NCI-H1436 (cell line): ENCODE measurements around the gene LRCH2.

Source experiments
- DNase-seq: peaks from one replicate; lab custom pipeline; 2025; lab: John Stamatoyannopoulos, UW

Gene LRCH2

DNA sequence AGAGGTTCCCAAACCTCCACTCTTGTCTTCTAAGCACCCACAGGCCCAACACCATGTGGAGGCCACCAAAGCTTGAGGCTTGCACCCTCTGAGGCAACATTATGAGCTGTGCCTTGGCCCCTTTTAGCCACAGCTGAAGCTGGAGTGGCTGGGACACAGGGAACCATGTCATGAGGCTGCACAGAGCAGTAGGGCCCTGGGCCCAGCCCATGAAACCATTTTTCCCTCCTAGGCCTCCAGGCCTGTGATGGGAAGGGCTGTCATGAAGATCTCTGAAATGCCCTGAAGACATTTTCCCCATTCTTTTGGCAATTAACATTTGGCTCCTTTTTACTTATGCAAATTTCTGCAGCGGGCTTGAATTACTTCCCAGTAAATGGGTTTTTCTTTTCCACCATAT is 29.9 kb downstream of the LRCH2 start:
- DNase-seq: no peak

DNA sequence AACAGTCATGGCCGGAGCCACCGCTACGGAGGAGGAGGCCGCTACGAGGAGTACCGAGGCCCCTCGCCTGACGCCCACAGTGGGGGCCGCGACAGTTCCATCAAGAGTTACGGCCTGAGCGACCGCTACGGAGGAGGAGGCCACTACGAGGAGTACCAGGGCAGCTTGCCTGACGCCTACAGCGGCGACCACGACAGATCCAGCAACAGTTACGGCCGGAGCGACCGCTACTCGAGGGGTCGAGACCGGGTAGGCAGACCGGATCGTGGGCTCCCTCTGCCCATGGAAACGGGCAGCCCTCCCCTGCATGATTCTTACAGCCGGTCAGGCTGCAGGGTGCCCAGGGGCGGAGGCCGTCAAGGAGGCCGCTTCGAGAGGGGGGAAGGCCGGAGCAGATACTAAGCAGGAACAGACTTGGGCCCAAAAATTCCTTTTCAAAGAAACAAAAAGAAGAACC is 41.6 kb downstream of the LRCH2 start:
- no peak for DNase-seq

DNA sequence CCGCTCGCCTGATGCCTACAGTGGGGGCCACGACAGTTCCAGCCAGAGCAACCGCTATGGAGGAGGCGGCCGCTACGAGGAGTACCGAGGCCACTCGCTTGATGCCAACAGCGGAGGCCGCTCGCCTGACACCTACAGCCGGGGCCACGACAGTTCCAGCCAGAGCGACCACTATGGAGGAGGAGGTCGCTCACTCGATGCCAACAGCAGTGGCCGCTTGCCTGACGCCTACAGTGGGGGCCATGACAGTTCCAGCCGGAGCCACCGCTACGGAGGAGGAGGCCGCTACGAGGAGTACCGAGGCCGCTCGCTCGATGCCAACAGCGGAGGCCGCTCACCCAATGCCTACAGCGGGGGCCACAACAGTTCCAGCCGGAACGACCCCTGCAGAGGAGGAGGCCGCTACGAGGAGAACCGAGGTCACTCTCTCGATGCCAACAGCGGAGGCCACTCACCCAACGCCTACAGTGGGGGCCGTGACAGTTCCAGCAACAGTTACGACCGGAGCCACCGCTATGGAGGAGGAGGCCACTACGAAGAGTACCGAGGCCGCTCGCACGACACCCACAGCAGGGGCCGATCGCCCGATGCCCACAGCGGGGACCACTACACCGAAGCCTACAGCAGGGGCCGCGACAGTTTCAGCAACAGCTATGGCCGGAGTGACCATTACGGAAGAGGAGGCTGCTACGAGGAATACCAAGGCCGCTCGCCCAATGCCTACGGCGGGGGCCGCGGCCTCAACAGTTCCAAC is 42.2 kb downstream of the LRCH2 start:
- no peak for DNase-seq

DNA sequence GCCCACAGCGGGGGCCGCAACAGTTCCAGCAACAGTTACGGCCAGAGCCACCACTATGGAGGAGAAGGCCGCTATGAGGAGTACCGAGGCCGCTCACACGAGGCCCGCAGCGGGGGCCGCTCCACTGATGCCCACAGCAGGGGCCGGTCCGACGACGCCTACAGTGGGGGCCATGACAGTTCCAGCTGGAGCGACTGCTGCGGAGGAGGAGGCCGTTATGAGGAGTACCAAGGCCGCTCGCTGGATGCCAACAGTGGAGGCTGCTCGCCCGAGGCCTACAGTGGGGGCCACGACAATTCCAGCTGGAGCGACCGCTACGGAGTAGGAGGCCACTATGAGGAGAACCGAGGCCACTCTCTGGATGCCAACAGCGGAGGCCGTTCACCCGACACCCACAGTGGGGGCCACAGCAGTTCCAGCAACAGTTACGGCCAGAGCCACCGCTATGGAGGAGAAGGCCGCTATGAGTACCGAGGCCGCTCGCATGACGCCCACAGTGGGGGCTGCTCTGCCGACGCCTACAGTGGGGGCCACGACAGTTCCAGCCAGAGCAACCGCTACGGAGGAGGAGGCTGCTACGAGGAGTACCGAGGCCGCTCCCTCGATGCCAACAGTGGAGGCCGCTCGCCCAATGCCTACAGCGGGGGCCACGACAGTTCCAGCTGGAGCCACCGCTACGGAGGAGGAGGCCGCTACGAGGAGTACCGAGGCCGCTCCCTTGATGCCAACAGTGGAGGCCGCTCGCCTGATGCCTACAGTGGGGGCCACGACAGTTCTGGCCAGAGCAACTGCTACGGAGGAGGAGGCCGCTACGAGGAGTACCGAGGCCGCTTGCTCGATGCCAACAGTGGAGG is 43.0 kb downstream of the LRCH2 start:
- DNase-seq: no peak

DNA sequence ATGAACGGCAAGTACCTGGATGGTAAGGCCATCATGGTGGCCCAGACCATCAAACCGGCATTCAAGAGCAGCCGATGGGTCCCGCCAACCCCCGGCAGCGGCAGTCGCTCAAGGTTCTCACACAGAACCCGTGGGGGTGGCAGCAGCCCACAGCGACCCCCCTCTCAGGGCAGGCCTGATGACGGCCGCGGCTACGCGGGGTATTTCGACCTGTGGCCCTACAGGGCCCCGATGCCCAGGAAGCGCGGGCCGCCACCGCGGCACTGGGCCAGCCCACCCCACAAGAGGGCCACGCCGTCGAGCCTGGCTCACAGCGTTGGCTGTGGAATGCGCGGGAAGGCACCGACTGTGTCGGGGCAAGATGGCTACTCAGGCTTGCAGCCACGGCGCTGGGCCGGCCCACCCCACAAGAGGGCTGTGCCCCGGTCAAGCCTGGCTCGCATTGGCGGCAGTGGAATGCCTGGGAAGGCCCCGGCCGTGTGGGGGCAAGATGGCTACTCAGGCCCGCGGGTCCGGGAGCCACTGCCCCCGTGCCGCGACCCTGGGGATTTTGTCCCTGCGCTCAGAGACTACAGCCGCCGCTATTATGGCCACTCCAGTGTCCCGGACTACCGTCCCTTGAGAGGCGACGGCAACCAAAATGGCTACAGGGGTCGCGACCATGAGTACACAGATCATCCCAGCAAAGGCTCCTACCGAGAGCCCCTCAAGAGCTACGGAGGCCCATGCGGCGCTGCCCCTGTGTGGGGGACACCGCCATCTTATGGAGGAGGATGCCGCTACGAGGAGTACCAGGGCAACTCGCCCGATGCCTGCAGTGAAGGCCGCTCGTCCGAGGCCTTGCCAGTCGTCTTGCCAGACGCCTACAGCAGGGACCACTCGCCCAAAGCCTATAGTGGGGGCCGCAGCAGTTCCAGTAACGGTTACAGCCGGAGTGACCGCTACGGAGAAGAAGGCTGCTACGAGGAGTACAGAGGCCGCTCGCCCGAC is 44.0 kb downstream of the LRCH2 start:
- DNase-seq: no peak

DNA sequence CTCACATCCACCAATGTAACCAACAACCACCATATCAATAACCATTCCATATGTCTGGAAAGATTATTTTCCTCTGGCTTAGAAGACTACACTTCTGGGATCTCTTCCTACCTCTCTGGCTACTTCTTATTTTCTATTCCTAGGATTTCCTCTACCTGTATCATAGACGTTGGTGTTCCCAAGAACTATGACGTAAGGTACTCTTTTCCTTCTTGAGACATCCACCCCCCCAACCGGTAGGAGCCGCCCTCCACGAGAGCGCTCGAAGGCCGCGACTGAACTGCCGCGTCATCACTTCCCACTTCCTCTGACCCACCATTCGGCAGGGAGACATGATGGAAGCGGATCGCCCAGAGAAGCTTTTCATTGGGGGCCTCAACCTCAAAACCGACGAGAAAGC is 44.8 kb downstream of the LRCH2 start, which contains the start of gene RBMXL3:
TSS of gene RBMXL3 (plus strand) at position 301 of the 400 bp plus-strand sequence. CDS start at position 333, 32 bp downstream.
- DNase-seq: no peak

DNA sequence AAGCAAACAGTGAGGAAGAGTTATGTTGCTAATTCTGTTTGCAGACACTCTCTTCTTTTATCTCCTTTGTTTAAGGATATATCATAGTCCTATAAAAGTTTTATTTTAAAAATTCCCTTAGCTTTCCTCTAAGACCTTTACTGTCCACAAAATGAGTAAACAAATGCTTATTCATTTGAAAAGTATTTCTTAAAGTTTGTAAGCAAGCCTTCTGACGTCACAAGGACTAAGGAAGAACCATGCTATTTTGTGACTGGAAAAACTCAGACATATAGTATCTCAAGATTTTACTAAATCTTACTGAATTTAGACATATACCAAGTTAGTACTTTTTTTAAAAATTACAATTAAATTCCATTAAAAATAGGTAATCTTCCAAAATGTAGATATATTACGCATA is 49.9 kb downstream of the LRCH2 start:
- DNase-seq: no peak

DNA sequence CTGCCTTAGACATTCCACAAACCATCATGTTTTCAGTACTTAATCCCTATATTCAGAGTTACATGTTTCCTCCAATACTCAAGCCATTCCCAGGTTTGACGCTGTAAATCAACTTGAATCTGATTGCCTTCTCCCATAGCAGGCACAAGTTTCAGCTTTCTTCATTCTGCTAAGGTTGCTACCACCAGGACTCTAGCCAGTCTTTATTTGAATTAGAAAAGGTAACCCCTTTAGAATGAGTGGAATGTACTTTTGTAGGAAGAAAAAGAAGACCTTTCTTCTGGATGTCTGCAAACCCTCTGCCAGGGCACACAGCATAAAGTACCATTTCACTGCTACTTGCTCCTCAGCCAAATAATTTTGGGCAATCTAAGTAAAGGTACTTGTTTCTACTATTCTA is 55.4 kb downstream of the LRCH2 start:
- no peak for DNase-seq

DNA sequence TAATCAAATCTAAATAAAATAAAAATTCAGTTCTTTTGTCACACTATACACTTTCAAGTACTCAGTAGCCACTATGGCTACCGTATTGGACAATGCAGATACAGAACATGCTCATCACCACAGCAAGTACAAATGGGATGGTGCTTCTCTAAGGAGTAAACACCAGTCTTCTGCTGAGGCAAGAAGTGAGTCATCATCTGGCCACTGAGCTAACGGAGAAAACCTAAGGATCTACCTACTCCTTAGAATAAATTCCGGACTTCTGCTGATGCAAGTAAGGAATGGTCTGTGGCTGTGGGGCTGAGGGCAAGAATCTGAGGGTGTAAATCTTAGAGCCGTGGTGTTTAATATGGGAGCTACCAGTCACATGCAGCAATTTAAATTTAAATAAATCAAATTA is 56.0 kb downstream of the LRCH2 start:
- DNase-seq: no peak

DNA sequence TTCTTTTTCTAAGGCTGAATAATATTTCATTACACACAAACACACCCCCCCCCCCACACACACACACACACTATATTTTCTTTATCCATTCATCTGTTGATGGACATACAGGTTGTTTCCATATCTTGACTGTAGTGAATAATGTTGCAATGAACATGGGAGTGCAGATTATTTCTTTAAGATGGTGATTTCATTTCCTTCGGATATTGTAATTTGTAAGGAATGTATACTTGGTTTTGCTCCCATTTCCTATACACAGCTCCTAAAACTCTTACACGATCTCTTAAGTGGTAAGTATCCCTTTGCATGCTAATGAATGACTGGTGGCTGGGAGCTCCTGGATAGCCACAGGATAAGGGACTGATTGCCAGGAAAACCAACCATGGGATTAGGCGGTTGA is 59.3 kb downstream of the LRCH2 start:
- DNase-seq: no peak

DNA sequence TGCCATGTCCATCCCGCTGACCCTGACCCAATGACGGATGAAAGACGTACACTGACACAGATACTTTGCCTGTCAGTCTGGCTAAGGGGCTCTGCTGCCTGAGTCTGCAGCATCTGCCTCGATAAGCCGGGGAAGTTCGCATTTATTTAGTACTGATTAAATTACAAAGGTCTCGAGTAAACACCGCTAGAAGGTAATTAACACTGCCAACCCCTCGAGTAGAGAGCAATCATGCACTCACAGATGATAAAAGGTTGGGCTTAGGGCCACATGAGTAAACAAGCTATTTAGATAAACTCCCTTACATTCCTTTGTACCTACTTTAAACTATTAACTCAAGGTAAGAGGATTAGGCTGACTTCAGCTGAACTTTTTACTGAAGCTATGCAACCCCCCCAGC is 60.7 kb downstream of the LRCH2 start:
- DNase-seq: no peak

DNA sequence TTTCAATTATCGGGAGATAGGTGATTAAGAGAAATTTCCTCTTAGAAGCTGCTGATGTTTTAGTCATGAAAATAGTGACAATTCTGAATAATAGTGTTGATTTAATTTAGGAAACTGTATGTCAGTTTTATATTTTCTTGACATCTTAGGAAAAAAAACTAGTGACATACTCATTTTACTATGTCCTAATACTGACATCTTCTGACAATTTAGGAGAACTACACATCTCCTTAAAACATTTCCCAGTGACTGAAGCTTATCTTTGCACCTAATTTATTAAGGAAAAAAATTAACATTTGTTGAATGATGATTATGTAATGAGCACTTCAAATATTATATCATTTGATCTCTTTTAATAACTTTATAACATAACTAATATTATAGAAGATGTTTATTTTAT is 86.7 kb downstream of the LRCH2 start:
- DNase-seq: no peak

DNA sequence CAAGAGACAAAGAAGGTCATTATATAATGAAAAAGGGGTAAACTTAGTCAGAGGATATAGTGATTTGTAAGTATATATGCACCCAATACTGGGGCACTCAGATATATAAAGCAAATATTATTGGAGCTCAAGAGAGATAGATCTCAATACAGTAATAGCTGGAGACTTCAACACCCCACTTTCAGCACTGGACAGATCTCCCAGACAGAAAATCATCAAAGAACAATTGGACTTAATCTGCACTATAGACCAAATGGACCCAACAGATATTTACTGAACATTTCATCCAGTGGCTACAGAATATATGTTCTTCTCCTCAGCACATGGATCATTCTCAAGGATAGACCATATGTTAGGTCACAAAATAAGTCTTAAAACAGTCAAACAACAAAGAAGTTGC is 91.8 kb downstream of the LRCH2 start:
- DNase-seq: no peak

DNA sequence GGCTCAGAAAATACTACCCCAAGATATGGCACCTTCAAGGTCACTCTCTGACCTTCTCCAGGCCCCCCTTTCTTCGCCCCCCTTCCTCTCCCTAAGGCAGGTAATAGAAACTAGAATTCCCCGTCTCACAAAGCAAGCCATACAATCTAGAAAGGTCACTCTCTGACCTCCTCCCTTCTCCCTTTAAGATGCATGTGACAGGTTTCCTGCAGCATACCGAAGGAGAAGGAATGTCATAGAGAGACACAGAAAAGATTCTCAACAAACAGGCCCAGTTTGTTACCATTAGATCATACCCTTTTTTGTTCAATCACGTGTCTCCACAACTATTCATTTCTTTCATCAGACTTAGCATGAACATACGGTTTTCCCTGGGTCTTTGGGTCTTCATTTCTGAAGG is 95.9 kb downstream of the LRCH2 start:
- no peak for DNase-seq

DNA sequence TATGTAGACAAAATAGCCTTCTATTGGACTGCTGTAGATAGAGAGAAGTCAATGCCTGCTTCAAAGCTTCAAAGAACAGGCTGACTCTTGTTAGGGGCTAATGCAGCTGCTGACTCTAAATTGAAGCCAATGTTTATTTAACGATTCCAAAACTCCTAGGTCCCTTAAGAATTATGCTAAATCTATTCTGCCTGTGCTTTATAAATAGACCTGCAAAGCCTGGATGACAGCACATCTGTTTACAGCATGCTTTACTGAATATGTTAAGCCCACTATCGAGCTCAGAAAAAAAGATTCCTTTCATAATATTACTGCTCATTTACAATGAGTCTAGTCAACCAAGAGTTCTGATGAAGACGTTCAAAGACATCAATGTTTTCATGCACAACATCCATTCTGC is 99.5 kb downstream of the LRCH2 start:
- DNase-seq: no peak

DNA sequence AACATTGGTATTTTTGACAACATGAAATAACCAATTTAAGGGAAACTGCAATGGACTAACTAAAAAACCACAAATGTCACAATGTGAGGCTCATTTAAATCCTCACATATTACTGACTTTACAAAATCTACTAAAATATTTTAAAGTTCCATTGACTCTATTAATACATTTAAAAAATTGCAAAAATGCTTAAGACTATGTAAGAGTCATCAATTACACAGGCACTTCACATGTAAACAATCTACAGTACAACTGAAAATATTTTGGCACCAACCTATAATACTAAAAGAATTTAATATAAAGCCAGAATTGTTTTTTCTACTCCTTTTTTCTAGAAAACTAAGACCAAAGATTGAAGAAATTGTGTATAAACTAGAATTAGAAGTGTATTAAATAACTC is 121.5 kb downstream of the LRCH2 start:
- no peak for DNase-seq

DNA sequence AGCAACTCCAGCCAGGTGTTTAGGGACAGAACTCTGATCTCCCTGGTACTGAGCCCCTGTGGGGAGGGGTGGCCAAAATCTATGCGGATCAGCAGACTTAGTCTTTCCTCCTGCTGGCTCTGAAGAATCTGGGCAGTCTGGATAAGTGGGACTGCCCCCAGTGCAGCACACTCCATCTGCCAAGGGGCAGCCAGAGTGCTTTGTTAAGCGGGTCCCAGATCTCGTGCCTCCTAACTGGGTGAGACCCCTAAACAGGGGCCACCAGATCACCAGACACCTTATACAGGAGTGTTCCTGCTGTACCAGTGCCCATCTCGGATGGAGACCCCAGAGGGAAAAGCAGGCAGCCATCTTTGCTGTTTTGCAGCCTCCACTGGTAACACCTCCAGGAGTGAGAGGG is 135.0 kb downstream of the LRCH2 start:
- no peak for DNase-seq

DNA sequence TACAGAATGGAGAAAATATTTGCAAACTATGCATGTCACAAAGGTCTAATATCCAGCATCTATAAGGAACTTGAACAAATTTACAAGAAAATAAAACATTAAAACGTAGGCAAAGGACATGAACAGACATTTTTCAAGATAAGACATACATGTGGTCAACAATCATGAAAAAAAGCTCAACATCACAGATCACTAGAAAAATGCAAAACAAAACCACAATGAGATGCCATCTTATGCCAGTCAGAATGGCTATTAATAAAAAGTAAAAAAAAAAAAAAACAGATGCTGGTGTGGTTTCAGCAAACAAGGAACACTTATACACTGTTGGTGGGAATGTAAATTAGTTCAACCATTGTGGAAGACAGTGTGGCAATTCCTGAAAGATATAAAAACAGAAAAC is 140.7 kb downstream of the LRCH2 start:
- DNase-seq: no peak

DNA sequence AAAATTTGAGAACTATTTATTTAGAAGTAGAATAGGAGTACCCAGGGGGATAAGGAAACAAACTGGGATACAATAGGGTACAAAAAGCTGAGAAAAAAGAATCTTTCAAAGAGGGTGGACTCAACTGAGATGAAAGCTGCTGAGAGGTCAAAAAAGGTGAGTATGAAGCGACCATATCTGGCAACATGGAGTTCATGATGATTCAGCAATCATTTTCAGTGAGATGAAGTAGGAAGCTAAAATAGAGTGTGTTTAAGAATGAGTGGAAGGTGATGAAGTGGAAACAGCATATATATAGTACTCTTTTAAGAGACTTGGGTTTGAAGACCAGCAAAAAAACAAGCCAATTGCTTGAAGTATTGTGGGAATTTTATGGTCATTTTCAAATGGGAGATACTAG is 144.5 kb downstream of the LRCH2 start:
- DNase-seq: no peak

DNA sequence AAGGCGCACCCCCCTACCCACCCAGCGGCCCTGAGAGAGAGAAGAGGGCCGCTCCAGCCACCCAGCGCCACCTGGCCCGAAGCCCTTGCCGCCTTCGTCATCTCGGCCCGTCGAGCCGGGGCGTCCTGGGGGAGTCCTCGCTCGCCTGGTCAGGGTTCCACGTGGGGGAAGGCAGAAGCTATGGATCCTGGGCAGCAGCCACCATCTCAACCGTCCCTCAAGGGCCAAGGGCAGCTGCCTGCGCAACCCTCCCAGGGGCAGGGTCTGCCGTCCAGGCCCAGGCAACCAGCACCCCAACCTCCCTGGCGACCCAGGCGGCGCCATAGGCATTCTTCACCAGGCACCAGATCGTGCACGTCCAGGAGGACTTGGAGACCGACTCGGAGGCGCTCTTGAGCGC is 165.0 kb downstream of the LRCH2 start:
- no peak for DNase-seq

DNA sequence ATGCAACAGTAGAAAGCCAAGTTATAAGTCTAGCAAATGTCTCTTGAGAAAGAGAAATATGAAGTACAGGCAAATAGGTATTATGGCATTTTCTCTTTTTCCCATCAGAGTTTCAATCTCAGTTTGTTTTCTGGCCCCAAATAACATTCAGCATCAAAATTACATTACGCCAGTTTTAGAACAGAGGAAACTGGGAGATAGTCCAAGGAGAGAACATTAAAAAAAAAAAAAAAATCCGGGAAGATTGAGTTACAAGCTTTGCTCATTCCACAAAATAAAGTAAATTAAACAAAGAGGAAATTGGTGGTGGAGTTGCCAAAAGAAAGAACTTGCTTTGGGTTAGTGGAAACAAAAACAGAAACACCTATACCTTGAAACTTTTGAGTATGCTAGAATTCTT is 166.1 kb downstream of the LRCH2 start:
- no peak for DNase-seq

DNA sequence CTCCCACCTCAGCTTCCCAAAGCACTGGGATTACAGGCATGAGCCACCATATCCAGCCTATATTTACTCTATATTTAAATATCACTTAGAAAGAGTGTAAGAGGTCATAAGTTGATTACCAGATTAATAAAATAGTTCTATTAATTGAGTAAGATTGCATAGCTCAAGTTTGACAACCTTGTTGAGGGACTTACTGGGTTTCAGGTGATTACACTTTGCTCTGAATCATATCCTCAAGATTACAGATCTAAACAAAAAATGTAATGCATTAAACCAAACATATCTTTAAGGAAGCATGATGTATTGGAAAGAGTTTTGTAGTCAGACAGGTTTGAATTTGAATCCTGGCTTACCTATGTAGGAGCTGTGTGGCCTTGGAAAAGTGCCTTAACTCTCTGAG is 168.6 kb downstream of the LRCH2 start:
- DNase-seq: no peak
